Midbrain (tissue), 1 donor: ENCODE measurements around the gene IFNG-AS1.

Source experiments
- DNase-seq: peaks from one replicate; lab custom pipeline; 2025; lab: John Stamatoyannopoulos, UW

Gene IFNG-AS1

GRCh38 chr12:67989184-67989920 lies at the start of gene IFNG-AS1:
Gene IFNG-AS1, plus strand, starts transcription at chr12:67989447.
- no peak for DNase-seq

DNA sequence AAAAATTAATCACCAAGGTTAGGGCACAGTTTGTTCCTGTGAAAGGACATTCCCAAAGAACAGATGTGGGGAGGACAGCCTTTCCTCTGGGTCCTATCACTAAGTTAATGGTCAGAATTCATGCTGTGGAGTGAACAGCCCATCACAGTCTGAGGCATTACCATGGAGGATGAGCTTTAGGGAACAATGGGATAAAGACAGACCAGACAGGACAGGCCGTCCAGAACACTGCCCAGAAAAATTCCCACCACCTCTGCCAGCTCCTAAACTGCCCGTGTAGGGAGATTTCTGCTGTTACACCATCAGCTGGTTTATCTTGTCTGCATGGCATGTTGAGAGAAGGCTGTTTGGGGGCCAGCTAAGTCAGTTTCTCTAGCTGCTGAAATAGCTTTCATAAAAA lies 49.6 kb upstream of the IFNG-AS1 start:
- no peak for DNase-seq

DNA sequence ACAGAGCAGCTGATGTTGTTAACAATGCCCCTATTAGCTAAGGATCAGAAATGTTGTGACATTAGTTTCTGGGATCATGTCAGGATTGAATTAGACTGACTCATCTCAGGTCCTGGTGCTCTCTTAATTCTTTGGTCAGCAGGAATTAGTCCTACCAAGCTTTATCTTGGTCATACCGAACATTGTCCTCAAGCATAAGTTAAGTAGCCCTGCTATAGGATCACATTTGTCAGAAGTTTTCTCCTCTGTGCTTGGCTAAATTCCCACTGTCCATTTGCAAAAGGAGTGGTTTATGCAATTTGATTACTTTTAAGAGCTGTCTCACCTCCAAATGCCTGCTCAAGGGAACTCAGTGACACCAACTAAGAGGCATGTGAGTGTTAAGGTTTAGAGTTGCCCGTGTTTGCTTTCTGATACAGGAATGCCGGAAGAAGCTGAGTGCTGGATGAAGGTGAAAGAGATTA lies 48.4 kb upstream of the IFNG-AS1 start:
- DNase-seq: peak; percentile 2

DNA sequence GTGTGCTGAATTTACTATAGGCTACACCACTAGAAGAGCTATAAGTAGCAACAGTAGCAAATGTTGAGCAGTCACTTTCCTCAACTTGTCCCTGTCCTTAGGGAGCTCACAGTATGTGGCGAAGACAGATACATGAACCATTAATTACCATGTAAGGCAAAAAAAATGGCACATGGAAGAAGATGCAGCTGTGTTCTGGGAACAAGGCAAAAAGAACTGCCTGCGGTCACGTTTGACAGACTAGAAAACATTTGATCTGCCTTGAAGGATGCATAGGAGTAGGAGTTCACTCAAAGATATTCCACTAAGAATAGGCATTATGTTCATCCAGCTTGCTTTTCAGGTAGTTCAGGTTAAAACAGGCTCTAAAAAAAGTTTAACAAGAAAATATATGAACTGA lies 46.5 kb upstream of the IFNG-AS1 start:
- DNase-seq: no peak

DNA sequence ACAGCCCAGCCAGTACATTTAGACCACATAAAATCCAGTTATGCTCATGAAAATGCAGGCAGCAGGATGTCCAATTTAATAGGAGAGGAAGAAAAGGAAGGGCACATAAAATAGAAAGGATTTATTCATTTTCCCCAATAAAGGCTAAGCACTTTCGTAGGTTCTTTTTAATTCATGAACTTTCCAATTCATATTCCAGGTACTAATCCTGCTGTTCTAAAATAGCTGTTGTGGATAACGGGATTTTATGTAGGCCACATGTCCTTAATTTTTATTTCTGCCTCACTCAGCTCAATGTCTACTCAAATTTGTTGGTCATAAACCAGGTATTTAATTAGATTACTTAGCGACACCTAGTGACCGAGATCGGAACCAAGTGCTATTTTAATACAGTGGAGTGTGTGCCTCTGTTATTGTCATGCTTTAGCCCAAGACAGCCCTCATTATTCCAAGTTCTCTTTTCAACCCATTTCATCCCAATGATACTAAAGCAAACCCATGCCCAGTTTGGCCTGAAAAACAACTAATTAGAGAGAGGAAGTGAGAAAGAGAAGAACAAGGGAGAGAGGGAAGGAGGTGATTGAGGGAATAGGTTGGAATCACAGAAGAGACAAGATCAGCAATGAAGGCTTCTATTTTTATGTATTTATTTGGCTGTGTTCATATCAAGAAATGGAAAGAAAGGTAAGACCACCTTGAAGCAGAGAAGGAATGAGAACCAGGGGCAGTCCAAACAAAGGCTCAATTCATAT lies 45.9 kb upstream of the IFNG-AS1 start:
- DNase-seq: peak; percentile 88

GRCh38 chr12:67944093-67944492 lies 45.2 kb upstream of the IFNG-AS1 start:
- DNase-seq: no peak

DNA sequence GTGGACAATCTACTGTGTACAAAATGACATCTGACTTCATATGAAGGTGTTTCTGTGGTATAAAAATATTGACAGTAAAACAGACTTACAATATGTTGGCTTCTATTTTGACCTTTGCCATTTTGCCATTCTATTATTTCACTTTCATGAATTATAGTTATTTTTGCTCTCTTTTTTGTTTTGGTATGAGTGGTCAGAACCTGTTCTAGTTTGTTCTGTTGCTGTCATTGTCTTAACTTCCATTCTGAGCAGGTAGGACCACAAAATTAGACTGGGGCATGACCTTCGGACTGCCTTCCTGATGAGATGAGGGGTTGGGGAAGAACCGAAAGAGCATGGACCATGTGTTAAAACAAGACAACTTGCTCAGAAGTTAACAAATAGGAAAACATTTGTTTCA lies 36.5 kb upstream of the IFNG-AS1 start:
- DNase-seq: no peak

DNA sequence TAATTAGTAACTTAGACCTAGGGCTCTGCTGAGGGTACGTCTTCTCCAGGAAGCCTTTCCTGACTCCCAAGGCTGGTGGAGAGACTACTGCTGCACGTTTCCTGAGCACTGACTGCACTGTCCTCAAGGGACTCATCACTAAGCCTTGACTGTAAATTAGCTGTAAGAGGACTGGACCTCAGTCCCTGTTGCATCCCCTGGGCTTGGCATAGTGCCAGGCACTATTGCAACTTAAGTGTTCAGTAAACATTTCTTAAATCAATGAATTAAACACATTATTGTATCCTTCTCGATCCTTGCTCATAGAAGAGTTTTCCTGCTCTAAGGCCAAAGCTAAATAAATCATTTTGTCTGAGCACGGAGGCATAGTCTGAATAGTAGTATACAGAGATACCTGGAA lies 31.9 kb upstream of the IFNG-AS1 start:
- DNase-seq: no peak

GRCh38 chr12:67958187-67958586 lies 31.1 kb upstream of the IFNG-AS1 start:
- no peak for DNase-seq

GRCh38 chr12:67964456-67964855 lies 24.8 kb upstream of the IFNG-AS1 start:
- no peak for DNase-seq

GRCh38 chr12:67966560-67966959 lies 22.7 kb upstream of the IFNG-AS1 start:
- no peak for DNase-seq

GRCh38 chr12:67968321-67968720 lies 20.9 kb upstream of the IFNG-AS1 start:
- no peak for DNase-seq

GRCh38 chr12:67968725-67969124 lies 20.5 kb upstream of the IFNG-AS1 start:
- DNase-seq: no peak

DNA sequence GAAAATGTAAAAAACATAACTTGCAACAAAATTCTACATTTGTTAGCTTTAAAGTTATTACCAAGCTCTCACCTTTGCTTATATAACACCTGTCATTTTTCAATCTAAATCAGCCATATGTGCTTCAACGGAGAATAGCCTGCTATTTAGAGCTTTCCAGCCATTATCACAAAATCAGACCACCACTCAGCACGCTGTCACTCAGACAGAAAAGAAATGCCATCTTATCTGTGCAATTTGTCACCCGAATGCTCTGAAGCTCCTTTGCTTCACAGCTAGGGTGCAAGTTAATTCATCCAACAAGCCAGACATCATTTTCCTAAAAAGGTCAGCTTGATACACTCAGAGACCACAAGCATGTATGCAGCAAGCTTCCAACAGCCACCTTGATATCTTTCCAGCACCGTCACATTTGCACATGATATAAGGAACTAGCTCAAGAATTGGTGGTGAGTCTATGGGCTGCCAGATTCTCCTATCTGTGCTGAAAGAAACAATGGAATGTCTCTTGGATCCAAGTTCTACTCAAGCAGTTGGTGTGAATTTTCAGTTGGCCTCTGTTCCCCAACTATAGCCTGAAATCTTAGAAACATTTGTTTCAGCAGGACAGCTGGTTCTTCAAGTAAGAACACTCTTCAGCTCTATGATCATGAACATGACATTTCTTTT lies 20.0 kb upstream of the IFNG-AS1 start:
- DNase-seq: no peak

DNA sequence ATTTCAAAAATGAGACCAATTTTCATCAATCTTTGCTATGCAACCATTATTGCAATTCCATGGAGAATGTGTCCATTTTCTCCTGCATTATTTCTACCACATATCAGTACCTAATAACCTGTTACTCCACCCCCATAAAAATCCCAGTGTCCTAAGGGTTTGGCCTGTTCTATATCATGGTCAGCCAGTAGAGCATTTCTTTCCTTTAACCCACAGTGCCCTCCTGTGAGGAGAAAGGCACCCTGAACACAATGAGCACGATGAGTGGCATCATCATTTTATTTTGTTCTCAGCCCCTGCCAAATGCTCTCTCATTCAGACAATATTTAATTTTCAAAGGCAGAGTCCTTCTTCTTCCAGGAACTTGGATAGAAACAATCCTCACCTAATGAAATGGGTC lies 11.6 kb upstream of the IFNG-AS1 start:
- DNase-seq: no peak

GRCh38 chr12:67980391-67980790 lies 8.9 kb upstream of the IFNG-AS1 start:
- DNase-seq: no peak

- no peak for DNase-seq
These were observed 7.7 kb upstream of the IFNG-AS1 start for GRCh38 chr12:67981287-67982162.

DNA sequence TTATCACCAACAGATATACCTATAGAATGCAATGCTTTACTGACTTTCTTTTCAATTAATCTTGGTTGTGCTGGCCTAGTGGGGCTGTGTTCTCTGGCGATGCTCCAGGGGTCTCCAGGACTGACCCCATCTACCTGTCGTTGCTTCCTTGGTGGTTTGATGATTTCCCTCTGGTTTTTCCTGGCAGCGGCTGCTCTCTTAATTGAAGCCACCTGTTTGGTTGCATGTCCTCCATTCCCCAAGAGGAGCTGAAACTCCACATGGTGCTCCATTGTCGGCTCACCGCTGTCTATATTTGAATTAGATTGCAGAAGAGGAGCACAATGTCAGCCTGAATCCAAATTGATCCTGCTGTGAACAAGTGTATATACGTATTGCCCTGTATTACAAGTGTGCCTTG lies 7.1 kb upstream of the IFNG-AS1 start:
- no peak for DNase-seq

GRCh38 chr12:67986632-67987031 lies 2.6 kb upstream of the IFNG-AS1 start:
- no peak for DNase-seq

GRCh38 chr12:67988601-67989021 lies 636 bp upstream of the IFNG-AS1 start:
- no peak for DNase-seq

- DNase-seq: no peak
These were observed 1.9 kb downstream of the IFNG-AS1 start for GRCh38 chr12:67991158-67991557.

GRCh38 chr12:67993143-67993542 lies 3.9 kb downstream of the IFNG-AS1 start:
- no peak for DNase-seq
